ENCODE data around the gene UBE2O.

UBE2O gene

GRCh38 chr17:76497979-76498875 lies 45.3 kb upstream of the UBE2O start:
- Histone ChIP-seq H3K4me1 (ENCODE audit: control insufficient read depth in 2 of 2, insufficient read depth in 1 of 2, low read depth in 1 of 2, low read length in 2 of 2) (peaks cover 10 to 32% of the 10 kb centered on the region in 2 donors), H3K14ac (ENCODE audit: low read length) (peak overlapping the region; percentile 76), H4K8ac (ENCODE audit: low read depth, low read length) (no peak overlapping the region), H2BK15ac (ENCODE audit: low read length) (peak overlapping the region; percentile 1), H3K27me3 (ENCODE audit: control insufficient read depth in 3 of 3, insufficient read depth in 3 of 3, low read depth in 1 of 3, low read length in 3 of 3) (peaks cover 5 to 95% (median 14%) of the 10 kb centered on the region in 3 experiments), H3K79me1 (ENCODE audit: low read depth, low read length) (no peaks in the 10 kb centered on the region), H3K18ac (ENCODE audit: low read length) (peak overlapping the region; percentile 48), H2AK5ac (ENCODE audit: low read depth, low read length) (peak overlapping the region; percentile 92), H4K91ac (ENCODE audit: low read depth, low read length, poor library complexity) (peak overlapping the region; percentile 78), H3K36me3 (replicated peaks in 1 of 2; ENCODE audit: control insufficient read depth in 2 of 2, insufficient read depth in 2 of 2, low read length in 2 of 2) (no peaks in the 10 kb centered on the region), H2BK12ac (ENCODE audit: low read length) (no peak overlapping the region), H2BK5ac (ENCODE audit: low read length) (no peak overlapping the region), H3K27ac (replicated peaks; ENCODE audit: low read length) (no peak overlapping the region), H2AFZ (ENCODE audit: low read length) (peak overlapping the region; percentile 71), H3K4me3 (ENCODE audit: low read length in 2 of 2) (no peak overlapping the region), H3K4me2 (ENCODE audit: insufficient read depth, low read length, poor library complexity, severe bottlenecking) (no peak overlapping the region), H3K9ac (ENCODE audit: low read depth, low read length, poor library complexity) (peak overlapping the region; percentile 1), H3K9me3 (replicated peaks in 1 of 2; ENCODE audit: control insufficient read depth in 2 of 2, insufficient read depth in 1 of 2, low read depth in 1 of 2, low read length in 2 of 2) (no peaks in the 10 kb centered on the region), H3K4ac (ENCODE audit: low read length) (no peak overlapping the region), H2BK120ac (ENCODE audit: low read depth, low read length) (no peak overlapping the region), H3K23ac (ENCODE audit: low read depth, low read length, poor library complexity) (no peak overlapping the region)
- no CpG with 5 or more reads among the region's 31 CpGs for WGBS, 2 donors (ENCODE audit: extremely low coverage in 2 of 2, insufficient read length in 2 of 2, insufficient replicate concordance in 1 of 2)
- DNase-seq (ENCODE audit: low spot score), result no peak

GRCh38 chr17:76497699-76497978 lies 44.7 kb upstream of the UBE2O start:
- Histone ChIP-seq H2BK5ac (ENCODE audit: low read length) (no peak overlapping the region), H2BK12ac (ENCODE audit: low read length) (peak overlapping the region; percentile 51), H3K18ac (ENCODE audit: low read length) (peak overlapping the region; percentile 48), H3K9ac (ENCODE audit: low read depth, low read length, poor library complexity) (no peak overlapping the region), H2BK120ac (ENCODE audit: low read depth, low read length) (no peak overlapping the region), H3K4ac (ENCODE audit: low read length) (no peak overlapping the region), H3K4me3 (ENCODE audit: low read length in 2 of 2) (no peak overlapping the region), H3K14ac (ENCODE audit: low read length) (peak overlapping the region; percentile 76), H3K27me3 (ENCODE audit: control insufficient read depth in 3 of 3, insufficient read depth in 3 of 3, low read depth in 1 of 3, low read length in 3 of 3) (peaks cover 5 to 92% (median 14%) of the 10 kb centered on the region in 3 experiments), H2AFZ (ENCODE audit: low read length) (no peak overlapping the region), H3K4me2 (ENCODE audit: insufficient read depth, low read length, poor library complexity, severe bottlenecking) (no peak overlapping the region), H2AK5ac (ENCODE audit: low read depth, low read length) (peak overlapping the region; percentile 92), H4K91ac (ENCODE audit: low read depth, low read length, poor library complexity) (peak overlapping the region; percentile 78), H2BK15ac (ENCODE audit: low read length) (no peak overlapping the region), H3K4me1 (ENCODE audit: control insufficient read depth in 2 of 2, insufficient read depth in 1 of 2, low read depth in 1 of 2, low read length in 2 of 2) (peaks cover 13 to 37% of the 10 kb centered on the region in 2 donors), H3K23ac (ENCODE audit: low read depth, low read length, poor library complexity) (no peak overlapping the region), H3K27ac (replicated peaks; ENCODE audit: low read length) (no peak overlapping the region), H3K79me1 (ENCODE audit: low read depth, low read length) (no peaks in the 10 kb centered on the region), H3K9me3 (replicated peaks in 1 of 2; ENCODE audit: control insufficient read depth in 2 of 2, insufficient read depth in 1 of 2, low read depth in 1 of 2, low read length in 2 of 2) (no peaks in the 10 kb centered on the region), H3K36me3 (replicated peaks in 1 of 2; ENCODE audit: control insufficient read depth in 2 of 2, insufficient read depth in 2 of 2, low read length in 2 of 2) (no peaks in the 10 kb centered on the region), H4K8ac (ENCODE audit: low read depth, low read length) (peak overlapping the region; percentile 29)
- WGBS, 2 donors (ENCODE audit: extremely low coverage in 2 of 2, insufficient read length in 2 of 2, insufficient replicate concordance in 1 of 2), result no CpG with 5 or more reads among the region's 2 CpGs
- DNase-seq (ENCODE audit: low spot score), result no peak

GRCh38 chr17:76496464-76496863 lies 43.5 kb upstream of the UBE2O start:
- Histone ChIP-seq H2BK12ac (ENCODE audit: low read length) (no peak overlapping the region), H3K4me3 (ENCODE audit: low read length in 2 of 2) (no peak overlapping the region), H3K23ac (ENCODE audit: low read depth, low read length, poor library complexity) (peak overlapping the region; percentile 40), H3K4me1 (ENCODE audit: control insufficient read depth in 2 of 2, insufficient read depth in 1 of 2, low read depth in 1 of 2, low read length in 2 of 2) (peaks cover 10 to 35% of the 10 kb centered on the region in 2 donors), H3K27ac (replicated peaks; ENCODE audit: low read length) (no peak overlapping the region), H3K4ac (ENCODE audit: low read length) (no peak overlapping the region), H2BK5ac (ENCODE audit: low read length) (no peak overlapping the region), H3K4me2 (ENCODE audit: insufficient read depth, low read length, poor library complexity, severe bottlenecking) (no peak overlapping the region), H3K9ac (ENCODE audit: low read depth, low read length, poor library complexity) (no peak overlapping the region), H2BK15ac (ENCODE audit: low read length) (no peak overlapping the region), H2BK120ac (ENCODE audit: low read depth, low read length) (no peak overlapping the region), H4K91ac (ENCODE audit: low read depth, low read length, poor library complexity) (no peak overlapping the region), H3K14ac (ENCODE audit: low read length) (no peak overlapping the region), H3K9me3 (replicated peaks in 1 of 2; ENCODE audit: control insufficient read depth in 2 of 2, insufficient read depth in 1 of 2, low read depth in 1 of 2, low read length in 2 of 2) (no peaks in the 10 kb centered on the region), H3K27me3 (ENCODE audit: control insufficient read depth in 3 of 3, insufficient read depth in 3 of 3, low read depth in 1 of 3, low read length in 3 of 3) (peaks cover 5 to 86% (median 14%) of the 10 kb centered on the region in 3 experiments), H3K18ac (ENCODE audit: low read length) (no peak overlapping the region), H3K36me3 (replicated peaks in 1 of 2; ENCODE audit: control insufficient read depth in 2 of 2, insufficient read depth in 2 of 2, low read length in 2 of 2) (no peaks in the 10 kb centered on the region), H2AK5ac (ENCODE audit: low read depth, low read length) (no peak overlapping the region), H3K79me1 (ENCODE audit: low read depth, low read length) (no peaks in the 10 kb centered on the region), H4K8ac (ENCODE audit: low read depth, low read length) (no peak overlapping the region), H2AFZ (ENCODE audit: low read length) (no peak overlapping the region)
- DNase-seq (ENCODE audit: low spot score), result no peak
- no CpG with 5 or more reads among the region's 6 CpGs for WGBS, 2 donors (ENCODE audit: extremely low coverage in 2 of 2, insufficient read length in 2 of 2, insufficient replicate concordance in 1 of 2)

DNA sequence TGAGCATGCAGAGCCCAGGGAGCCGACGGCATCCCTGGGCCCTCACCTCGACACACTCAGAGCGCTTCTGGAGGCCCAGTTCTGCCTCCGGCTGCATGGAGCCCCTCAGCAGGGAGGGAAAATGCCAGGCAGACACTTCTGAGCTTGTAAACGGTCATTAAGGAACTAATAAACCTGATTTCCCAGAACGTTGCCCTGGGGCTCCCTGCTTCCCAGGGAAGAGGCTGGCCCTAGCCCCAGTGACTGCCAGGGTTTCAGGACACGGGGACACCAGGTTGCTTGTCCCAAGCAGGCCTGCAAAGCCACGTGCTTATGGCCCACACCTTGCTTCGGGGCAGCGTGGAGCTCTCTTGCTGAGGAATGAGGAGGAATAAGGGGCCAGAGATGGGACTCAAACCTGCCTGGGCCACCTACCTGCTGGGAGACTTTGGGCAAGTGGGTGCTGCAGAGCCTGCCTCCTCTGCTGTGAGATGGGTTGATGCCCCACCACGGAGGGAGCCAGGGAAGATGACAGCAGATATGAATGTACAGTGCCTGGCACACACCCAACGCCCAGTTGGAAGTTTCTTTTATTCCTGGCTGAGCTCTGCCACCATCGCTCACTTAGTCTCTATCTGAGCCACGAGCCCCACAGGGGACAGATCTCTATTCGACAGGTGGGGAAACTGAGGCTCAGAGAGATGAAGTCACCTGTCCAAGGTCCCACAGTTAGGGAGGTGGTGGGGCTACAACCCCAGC lies 42.9 kb upstream of the UBE2O start:
- H3K4me2 ChIP-seq (ENCODE audit: insufficient read depth, low read length, poor library complexity, severe bottlenecking), result no peak overlapping the region
- H3K4me1 ChIP-seq (ENCODE audit: control insufficient read depth in 2 of 2, insufficient read depth in 1 of 2, low read depth in 1 of 2, low read length in 2 of 2), result peaks cover 10 to 32% of the 10 kb centered on the region in 2 donors
- H3K4ac ChIP-seq (ENCODE audit: low read length), result no peak overlapping the region
- H3K36me3 ChIP-seq (replicated peaks in 1 of 2; ENCODE audit: control insufficient read depth in 2 of 2, insufficient read depth in 2 of 2, low read length in 2 of 2), result no peaks in the 10 kb centered on the region
- no peak overlapping the region for H2BK120ac ChIP-seq (ENCODE audit: low read depth, low read length)
- H3K18ac ChIP-seq (ENCODE audit: low read length), result peak overlapping the region; percentile 3
- DNase-seq (ENCODE audit: low spot score), result no peak
- H3K9me3 ChIP-seq (replicated peaks in 1 of 2; ENCODE audit: control insufficient read depth in 2 of 2, insufficient read depth in 1 of 2, low read depth in 1 of 2, low read length in 2 of 2), result no peaks in the 10 kb centered on the region
- no peak overlapping the region for H2AK5ac ChIP-seq (ENCODE audit: low read depth, low read length)
- no CpG with 5 or more reads among the region's 16 CpGs for WGBS, 2 donors (ENCODE audit: extremely low coverage in 2 of 2, insufficient read length in 2 of 2, insufficient replicate concordance in 1 of 2)
- H3K4me3 ChIP-seq (ENCODE audit: low read length in 2 of 2), result no peak overlapping the region
- H2BK5ac ChIP-seq (ENCODE audit: low read length), result no peak overlapping the region
- no peak overlapping the region for H4K8ac ChIP-seq (ENCODE audit: low read depth, low read length)
- no peak overlapping the region for H2BK12ac ChIP-seq (ENCODE audit: low read length)
- no peaks in the 10 kb centered on the region for H3K79me1 ChIP-seq (ENCODE audit: low read depth, low read length)
- H3K14ac ChIP-seq (ENCODE audit: low read length), result no peak overlapping the region
- no peak overlapping the region for H2AFZ ChIP-seq (ENCODE audit: low read length)
- H3K9ac ChIP-seq (ENCODE audit: low read depth, low read length, poor library complexity), result no peak overlapping the region
- peak overlapping the region; percentile 56 for H2BK15ac ChIP-seq (ENCODE audit: low read length)
- no peak overlapping the region for H3K23ac ChIP-seq (ENCODE audit: low read depth, low read length, poor library complexity)
- H3K27me3 ChIP-seq (ENCODE audit: control insufficient read depth in 3 of 3, insufficient read depth in 3 of 3, low read depth in 1 of 3, low read length in 3 of 3), result peaks cover 3 to 80% (median 12%) of the 10 kb centered on the region in 3 experiments
- H3K27ac ChIP-seq (replicated peaks; ENCODE audit: low read length), result no peak overlapping the region
- H4K91ac ChIP-seq (ENCODE audit: low read depth, low read length, poor library complexity), result no peak overlapping the region

Measured in neuronal stem cell (in vitro differentiated cells).